Measurements from ENCODE around the gene EEF1E1.

- no peak for TF ChIP-seq CTCF (IDR thresholded peaks at IDR 0.05; ENCODE audit: control extremely low read depth in 1 of 3, insufficient read depth in 1 of 3, low read depth in 1 of 3, low read length in 3 of 3)
- TF ChIP-seq POU5F1 (IDR thresholded peaks at IDR 0.05; ENCODE audit: low read depth, low read length) = no peak
- TF ChIP-seq ZNF274 (IDR thresholded peaks at IDR 0.05; ENCODE audit: borderline replicate concordance, extremely low read depth, low read length) = no peak
- TF ChIP-seq POLR2AphosphoS5 (IDR thresholded peaks at IDR 0.05; ENCODE audit: low read depth, low read length) = no peak
- no peak for TF ChIP-seq TAF1 (IDR thresholded peaks at IDR 0.05; ENCODE audit: low read depth, low read length)
- TF ChIP-seq POLR2A (IDR thresholded peaks at IDR 0.05; ENCODE audit: control extremely low read depth in 1 of 2, low read depth in 2 of 2, low read length in 2 of 2) = no peak
- no peak for TF ChIP-seq EGR1 (IDR thresholded peaks at IDR 0.05; ENCODE audit: borderline replicate concordance, low read depth, low read length)
- TF ChIP-seq SP1 (IDR thresholded peaks at IDR 0.05; ENCODE audit: low read depth, low read length) = no peak
- no peak for TF ChIP-seq BACH1 (IDR thresholded peaks at IDR 0.05; ENCODE audit: low read length)
- no peak for TF ChIP-seq GTF2F1 (IDR thresholded peaks at IDR 0.05; ENCODE audit: borderline replicate concordance, low read depth, low read length)
- TF ChIP-seq RAD21 (IDR thresholded peaks at IDR 0.05 in 1 of 2, conservative IDR thresholded peaks at IDR 0.05 in 1 of 2; ENCODE audit: low read depth in 2 of 2, low read length in 2 of 2) = no peak
- no peak for TF ChIP-seq EZH2 (IDR thresholded peaks at IDR 0.05; ENCODE audit: low read depth, low read length, severe bottlenecking)
- TF ChIP-seq EP300 (IDR thresholded peaks at IDR 0.05; ENCODE audit: borderline replicate concordance in 1 of 2, low read depth in 2 of 2, low read length in 2 of 2) = no peak
Measured at GRCh38 chr6:8135276-8135675, 32.9 kb upstream of the EEF1E1 start.
